ENCODE measurements around the gene ZBTB7B.

ZBTB7B gene

DNA sequence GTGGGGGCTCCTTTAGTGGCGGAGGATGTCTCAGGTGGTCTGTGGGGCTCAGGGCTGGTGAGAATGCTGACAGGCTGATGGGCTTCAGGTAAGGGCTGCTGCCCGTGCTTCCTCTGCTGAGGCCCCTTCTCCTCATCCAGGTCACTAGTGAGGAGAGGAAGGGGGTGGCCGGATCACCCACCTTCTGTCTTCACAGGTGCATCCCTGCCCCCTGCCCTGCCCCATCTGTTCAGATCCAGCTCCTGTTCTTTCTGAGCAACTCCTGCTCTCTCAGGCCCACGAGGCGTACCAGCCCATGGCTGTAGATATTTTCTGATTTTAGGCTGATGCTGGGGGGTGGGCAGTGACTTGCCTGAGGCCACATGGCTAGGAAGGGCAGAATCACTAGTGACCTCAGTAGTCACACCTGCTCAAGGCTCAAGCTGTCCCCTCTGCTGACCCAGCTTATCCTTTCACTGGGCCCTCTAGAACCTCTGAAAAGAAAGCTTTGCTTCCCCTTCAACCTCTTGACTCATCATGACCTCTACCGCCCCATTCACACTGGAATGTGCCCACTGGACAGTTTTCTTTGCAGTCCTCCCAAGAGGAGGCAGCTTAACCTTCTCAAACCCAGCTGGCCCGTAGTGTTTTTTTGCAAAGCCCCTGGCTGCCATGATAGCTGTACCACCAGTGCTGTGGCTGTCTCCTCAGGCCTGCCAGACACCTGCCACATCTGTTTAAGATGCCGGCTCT is 16.2 kb downstream of the ZBTB7B start:
- DNase-seq: no peak

DNA sequence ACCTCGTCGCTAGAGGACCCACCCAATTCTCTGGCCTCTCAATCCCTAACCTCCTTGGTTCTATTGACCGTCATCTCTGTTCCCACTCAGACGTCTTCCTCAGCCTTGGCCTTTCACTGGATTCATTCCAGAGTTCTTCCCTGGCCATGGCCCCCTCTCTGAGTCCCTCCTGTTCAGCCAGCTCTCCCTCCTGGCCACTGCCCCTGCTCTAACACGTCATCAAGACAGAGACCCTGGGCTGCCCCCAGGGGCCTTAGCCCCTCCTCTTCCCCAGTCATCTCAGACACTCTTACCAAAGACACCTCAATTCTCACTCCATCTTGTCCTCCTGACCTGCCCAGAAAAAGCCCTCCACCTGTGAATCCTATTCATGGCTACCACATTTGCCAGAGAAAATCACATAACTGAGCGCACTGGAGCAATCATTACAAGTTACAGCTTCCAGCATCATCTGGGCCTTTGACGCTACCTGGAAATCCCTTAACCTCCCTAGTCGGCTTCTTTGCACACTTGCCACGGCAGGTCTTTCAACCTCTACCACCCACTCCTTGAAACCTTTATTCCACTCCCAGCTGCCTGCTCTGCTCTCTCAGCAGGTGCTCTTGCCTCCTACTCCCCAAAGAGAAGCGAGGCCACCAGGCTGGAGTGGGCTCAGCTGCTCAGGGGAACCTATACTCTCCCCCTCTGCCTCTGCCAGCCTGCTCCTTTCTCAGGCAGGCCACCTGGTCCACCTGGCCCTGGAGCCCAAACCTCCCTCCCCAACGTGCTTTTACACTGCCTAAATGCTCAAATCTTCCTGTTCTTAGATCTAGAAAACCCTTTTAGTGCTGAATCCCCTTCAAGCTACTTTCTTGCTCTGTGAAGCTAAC is 17.0 kb downstream of the ZBTB7B start:
- no peak for DNase-seq

DNA sequence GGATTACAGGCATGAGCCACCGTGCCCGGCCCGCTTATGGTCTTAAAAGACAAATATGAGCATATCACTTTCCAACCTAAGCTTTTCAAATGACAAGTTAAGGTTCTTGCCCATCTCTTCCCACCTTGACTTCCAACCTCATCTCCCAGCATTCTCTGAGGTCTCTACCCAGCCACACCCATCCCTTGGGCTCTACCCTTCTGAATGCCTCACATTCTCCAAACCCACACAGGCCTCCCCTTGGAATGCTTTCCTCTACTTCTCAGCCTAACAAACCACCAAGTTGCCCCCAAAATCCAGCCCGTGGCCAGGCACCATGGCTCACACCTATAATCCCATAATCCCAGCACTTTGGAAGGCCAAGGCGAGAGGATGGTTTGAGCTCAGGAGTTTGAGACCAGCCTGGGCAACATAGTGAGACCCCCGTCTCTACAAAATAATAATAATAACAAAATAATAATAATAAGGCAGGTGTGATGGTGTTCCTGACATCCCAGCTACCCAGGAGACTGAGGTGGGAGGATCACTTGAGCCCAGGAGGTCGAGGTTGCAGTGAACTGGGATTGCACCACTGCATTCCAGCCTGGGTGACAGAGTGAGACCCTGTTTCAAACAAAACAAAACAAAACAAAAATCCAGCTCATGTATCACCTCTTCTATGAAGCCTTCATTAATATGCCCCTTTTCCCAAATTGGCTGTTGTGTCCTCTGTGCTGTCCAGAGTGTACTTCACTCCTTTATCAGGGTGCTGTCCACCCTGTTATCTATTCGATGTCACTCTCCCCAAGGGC is 19.7 kb downstream of the ZBTB7B start:
- no peak for DNase-seq

GRCh38 chr1:155022927-155023236 is 20.3 kb downstream of the ZBTB7B start:
- DNase-seq: no peak

DNA sequence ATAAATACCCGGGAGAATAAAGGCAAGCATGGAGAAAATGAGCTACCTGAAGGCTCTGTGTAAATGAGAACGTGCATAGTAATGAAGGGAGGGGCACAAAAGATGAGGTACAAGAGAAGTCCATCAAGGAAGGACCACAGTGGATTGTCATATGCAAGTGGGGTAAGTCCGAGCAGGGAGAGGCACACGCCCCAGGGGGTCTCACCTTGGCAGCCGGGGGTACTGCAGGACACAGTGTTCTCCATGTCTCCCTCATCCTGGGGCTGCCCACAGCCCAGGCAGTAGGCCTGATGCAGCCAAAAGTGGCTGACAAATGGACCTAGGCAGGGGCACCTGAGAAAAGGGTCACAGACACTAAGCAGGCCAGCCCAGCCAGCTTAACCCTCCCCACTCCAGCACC is 21.0 kb downstream of the ZBTB7B start:
- no peak for DNase-seq

- DNase-seq: no peak
Observed at GRCh38 chr1:155024315-155024714, 21.7 kb downstream of the ZBTB7B start.

GRCh38 chr1:155026154-155026553 is 23.6 kb downstream of the ZBTB7B start:
- DNase-seq: no peak

DNA sequence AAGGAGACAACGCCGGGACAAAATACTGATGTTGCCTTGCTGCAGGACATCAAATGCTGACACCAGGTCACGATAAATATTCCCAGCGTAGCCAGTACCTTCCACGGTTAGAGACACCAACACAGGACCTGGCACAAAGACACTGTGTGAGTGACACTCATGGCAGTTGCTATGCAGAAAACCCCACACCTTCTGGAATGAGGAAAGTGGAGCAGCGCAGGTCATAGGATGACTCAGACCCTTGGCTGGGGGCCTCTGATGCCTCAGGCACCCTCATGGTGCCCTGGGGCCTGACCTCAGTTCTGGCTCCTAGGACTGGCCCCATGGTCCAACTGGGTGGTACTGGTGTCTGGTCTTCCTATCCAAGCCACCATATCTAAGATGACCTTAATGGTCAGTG is 24.0 kb downstream of the ZBTB7B start:
- no peak for DNase-seq

GRCh38 chr1:155029513-155030242 is 27.1 kb downstream of the ZBTB7B start:
- DNase-seq: no peak

GRCh38 chr1:155030243-155030795 is 27.7 kb downstream of the ZBTB7B start:
- no peak for DNase-seq

GRCh38 chr1:155030899-155031298 is 28.3 kb downstream of the ZBTB7B start:
- no peak for DNase-seq

- DNase-seq: no peak
Observed at GRCh38 chr1:155032886-155033285, 30.3 kb downstream of the ZBTB7B start.

DNA sequence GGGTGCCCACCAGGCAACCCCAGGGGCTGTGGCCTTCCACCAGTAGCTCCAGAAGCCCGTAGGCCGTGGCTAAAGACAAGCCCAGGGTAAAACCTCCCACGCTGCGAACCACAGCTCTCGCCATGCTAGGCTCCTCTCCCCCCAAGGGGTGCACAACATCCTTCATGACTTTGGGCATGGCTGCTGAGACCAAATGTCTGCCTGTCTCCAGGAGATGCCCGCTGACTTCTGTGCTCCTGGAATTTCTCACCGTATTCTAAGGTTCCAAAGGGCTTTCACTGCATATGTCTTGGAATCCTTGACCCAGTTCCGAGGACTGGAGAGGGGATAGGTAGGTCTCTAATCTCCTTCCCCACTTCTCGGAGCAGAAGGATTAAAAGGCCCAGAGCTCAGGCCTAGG is 30.9 kb downstream of the ZBTB7B start, which contains the start of the genes DCST1 and DCST2:
Gene DCST1 (plus strand): TSS at position 301 of the 400 bp plus-strand sequence. CDS start 213 bp downstream, outside the sequence.
Gene DCST2 (minus strand): TSS at position 258 of the 400 bp plus-strand sequence. CDS start 80 bp downstream, at position 178.
- DNase-seq: no peak

DNA sequence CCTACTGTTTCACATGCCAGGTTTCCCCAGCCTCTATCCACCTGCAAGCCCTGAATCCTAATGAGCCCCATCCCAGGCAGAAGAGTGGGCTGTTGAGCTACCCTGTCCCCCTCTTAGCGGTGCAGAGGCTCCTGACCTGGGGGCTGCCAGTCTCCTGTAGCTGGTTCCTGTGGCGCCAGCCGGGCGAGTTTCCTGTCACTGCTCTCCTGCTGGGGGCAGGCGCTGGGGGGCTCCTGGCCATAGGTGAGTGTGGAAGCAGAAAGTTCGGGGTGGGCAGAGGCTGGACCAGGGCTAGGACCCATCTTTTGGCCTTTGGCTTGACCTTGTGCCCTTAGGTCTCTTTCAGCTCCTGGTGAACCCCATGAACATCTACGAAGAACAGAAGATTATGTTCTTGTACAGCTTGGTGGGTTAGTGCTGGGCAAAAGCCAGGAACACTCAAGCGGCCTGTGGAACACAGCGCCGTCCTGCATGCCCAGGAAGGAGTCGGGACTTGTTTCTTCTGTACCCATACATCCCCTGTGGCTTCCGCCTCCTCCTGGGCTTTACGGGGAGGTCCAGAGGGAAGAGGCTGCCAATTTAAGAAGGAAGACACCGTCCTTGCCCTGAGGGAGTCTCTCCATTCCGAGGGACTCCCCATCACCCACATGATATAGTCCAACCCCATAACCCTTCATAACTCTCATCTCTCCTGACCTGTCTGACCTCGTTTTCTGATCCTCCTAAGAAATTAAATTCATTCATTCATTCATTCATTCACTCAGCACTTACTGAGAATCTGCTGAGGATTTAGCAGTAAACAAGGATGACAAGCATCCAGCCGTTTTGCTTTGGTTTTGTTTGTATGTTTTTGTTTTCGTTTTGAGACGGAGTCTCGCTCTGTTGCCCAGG is 32.0 kb downstream of the ZBTB7B start:
- DNase-seq: no peak

DNA sequence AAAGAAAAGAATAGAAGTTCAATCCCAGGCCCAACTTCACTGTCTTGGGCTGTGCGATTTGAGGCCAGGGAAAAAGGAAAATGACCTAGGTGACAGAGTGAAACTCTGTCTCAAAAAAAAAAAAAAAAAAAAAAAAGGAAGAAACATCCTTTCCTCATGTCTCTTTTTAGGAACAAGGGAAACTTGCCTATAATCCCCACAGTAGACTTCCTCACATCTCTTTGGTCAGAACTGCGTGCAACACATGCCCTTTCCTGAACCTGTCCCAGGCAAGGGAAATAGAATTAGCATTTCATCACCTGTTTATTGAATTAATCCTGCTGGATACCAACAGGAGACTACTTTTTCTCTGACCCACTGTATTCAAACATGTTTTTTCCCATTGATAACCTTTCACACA is 33.3 kb downstream of the ZBTB7B start:
- no peak for DNase-seq

DNA sequence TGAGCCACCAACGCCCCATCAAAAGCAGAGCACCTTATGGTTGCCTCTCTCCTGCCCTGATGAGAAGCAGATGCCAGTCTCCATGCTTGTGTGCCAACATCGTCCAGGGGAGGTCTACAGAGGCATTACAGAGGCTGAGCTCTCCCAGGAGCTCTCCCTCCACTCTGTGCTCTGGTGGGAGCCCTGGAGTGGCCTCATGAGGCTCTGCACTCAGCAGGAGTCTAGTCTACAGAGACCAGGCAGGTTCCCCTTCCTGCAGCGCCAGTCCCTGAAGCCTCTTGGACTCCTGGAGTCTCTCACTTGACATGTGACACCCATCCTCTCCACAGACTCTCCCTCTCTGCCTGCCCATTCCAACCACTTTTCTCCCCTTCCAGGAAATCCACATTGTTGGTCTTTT is 34.4 kb downstream of the ZBTB7B start:
- no peak for DNase-seq

GRCh38 chr1:155037851-155038441 is 35.3 kb downstream of the ZBTB7B start:
- DNase-seq: no peak

DNA sequence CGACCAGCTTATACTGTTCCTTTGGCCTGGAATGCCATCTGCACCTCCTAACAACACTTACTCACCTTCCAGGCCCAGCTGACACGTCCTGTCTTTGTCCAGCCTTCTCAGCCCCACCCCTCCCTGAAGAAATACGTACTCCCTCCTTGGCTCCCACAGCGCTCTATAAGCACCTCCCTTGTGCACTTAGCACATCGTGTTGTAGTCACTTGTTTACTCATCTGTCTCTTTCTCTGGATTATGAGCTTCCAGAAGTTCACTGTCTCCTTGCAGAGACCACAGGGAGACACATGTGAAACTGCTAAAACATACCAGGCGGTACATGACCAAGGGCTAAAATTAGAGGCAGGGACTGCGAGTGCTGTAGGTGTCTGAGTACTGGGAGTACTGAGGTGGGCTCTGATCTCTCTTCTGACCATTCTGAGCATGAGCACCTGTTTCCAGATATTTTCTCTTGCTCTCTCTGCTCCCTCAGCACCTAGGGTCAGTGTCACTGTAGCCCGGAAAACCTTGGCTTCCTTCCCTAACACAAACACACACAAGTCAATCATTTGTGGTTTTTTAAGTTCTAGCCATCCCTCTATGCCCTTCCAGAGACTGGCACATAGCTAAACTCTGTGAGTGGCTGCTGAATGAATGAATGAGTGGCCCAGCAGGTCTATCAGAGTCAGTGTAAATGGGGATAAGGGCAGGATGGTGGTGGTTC is 36.2 kb downstream of the ZBTB7B start:
- DNase-seq: no peak

GRCh38 chr1:155039308-155039669 is 36.7 kb downstream of the ZBTB7B start:
- DNase-seq: no peak

All from activated CD4-positive, CD25-positive, alpha-beta regulatory T cell treated with anti-CD3 and anti-CD28 coated beads, Interleukin-2, amount 50 U/mL, for 72 hours (primary cell).